ENCODE results near the gene FPR3. TPM values are rescaled to one million over a fixed set of nuclear protein-coding genes. Genes with fewer than 3 reads are reported as not detected.

FPR3 gene
- total RNA-seq, 1 experiment from 2014 or later = not detected

DNA sequence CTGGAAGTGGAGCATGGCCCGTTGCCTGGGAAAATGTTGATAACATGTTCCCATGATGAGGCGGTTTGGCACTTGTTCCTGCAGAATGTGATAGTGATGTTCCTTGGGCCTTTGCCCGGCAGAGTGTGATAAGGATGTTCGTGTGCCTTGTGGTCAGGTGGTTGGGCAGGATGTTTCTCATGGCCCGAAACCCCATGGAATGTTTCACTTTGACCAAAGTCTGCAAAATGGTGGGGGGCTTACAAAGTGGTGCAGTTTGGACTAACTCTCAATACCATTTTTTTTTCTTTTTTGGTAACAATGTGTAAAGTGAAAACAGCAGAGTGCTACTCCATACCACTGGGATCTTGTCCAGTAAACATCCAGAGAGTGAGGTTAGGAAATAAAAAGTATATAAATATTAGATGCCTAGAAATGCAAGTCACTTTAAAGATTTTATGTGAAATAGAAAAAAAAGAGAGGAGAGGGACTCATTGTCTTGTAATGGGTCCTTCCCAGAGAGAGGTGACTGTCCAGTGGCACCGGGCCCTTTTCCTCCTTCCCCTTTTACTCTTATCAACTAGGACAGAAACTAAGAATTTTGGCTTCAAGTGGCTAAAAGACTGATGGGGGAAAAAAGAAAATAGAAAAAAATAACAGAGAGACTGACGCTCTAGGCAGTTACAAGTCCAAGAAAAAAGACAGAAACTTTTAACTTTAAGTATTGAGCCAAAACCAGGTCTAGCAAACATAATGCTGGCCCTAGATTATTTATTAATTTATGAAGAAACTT lies 5.7 kb downstream of the FPR3 start:
- TF ChIP-seq, protein P1, sequence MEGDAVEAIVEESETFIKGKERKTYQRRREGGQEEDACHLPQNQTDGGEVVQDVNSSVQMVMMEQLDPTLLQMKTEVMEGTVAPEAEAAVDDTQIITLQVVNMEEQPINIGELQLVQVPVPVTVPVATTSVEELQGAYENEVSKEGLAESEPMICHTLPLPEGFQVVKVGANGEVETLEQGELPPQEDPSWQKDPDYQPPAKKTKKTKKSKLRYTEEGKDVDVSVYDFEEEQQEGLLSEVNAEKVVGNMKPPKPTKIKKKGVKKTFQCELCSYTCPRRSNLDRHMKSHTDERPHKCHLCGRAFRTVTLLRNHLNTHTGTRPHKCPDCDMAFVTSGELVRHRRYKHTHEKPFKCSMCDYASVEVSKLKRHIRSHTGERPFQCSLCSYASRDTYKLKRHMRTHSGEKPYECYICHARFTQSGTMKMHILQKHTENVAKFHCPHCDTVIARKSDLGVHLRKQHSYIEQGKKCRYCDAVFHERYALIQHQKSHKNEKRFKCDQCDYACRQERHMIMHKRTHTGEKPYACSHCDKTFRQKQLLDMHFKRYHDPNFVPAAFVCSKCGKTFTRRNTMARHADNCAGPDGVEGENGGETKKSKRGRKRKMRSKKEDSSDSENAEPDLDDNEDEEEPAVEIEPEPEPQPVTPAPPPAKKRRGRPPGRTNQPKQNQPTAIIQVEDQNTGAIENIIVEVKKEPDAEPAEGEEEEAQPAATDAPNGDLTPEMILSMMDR (conservative IDR thresholded peaks at IDR 0.05) = no peak
- no peak for TF ChIP-seq EZH2 (IDR thresholded peaks at IDR 0.05; ENCODE audit: low read depth)
- Histone ChIP-seq H2AFZ (no peak overlapping the region), H3K9me2 (ENCODE audit: insufficient read depth) (no peaks in the 10 kb centered on the region), H3F3A (ENCODE audit: insufficient read depth, low read depth) (no peaks in the 10 kb centered on the region), H3K4me1 (replicated peaks; ENCODE audit: insufficient read depth) (no peaks in the 10 kb centered on the region), H3K36me3 (ENCODE audit: low read depth) (no peaks in the 10 kb centered on the region), H3K79me2 (ENCODE audit: low read depth) (no peaks in the 10 kb centered on the region), H3K4me2 (no peak overlapping the region), H3K4me3 (no peak overlapping the region), H3K27ac (no peak overlapping the region), H3K27me3 (ENCODE audit: insufficient read depth, low read depth) (peaks cover 6% of the 10 kb centered on the region; the same call in 1 of the 2 replicates), H4K20me1 (ENCODE audit: insufficient read depth) (no peaks in the 10 kb centered on the region), H3K9me3 (ENCODE audit: insufficient read depth, low read depth) (peaks cover 5% of the 10 kb centered on the region; the same call in 1 of the 2 replicates)
- no TSS peak for BruUV-seq (replicated peaks)
- DNase-seq = no peak
- ChIA-PET POLR2A (ENCODE audit: unreplicated experiment) (no interaction called here), CTCF (no interaction called here)
- intact Hi-C loops (cut with micrococcal nuclease; ENCODE audit: unreplicated experiment) = no loop called here

DNA sequence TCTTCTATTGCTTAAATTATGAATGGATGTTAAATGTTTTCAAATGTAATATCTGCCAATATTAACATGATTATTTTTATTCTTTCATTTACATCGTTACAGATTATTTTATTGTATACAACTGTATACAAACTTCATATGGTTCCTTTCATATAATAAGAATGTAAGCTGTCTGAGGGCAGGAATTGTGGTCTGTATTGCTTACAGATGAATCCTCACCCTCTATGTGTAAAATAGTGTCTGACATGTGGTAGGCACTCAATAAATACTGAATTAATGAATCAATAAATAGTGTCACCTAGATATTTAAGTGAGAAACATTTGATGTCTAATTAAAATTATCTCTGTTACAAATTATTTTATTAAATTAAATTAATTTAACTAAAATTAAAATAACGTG lies 7.8 kb downstream of the FPR3 start:
- BruUV-seq (replicated peaks) = no TSS peak
- Histone ChIP-seq H3K4me3 (no peak overlapping the region), H4K20me1 (ENCODE audit: insufficient read depth) (no peaks in the 10 kb centered on the region), H3F3A (ENCODE audit: insufficient read depth, low read depth) (no peaks in the 10 kb centered on the region; the same call in 1 of the 2 replicates), H3K79me2 (ENCODE audit: low read depth) (no peaks in the 10 kb centered on the region), H3K27me3 (ENCODE audit: insufficient read depth, low read depth) (no peaks in the 10 kb centered on the region), H3K9me3 (ENCODE audit: insufficient read depth, low read depth) (peaks cover 5% of the 10 kb centered on the region; the same call in 1 of the 2 replicates), H3K36me3 (ENCODE audit: low read depth) (no peaks in the 10 kb centered on the region), H2AFZ (no peak overlapping the region), H3K4me2 (no peak overlapping the region), H3K4me1 (replicated peaks; ENCODE audit: insufficient read depth) (no peaks in the 10 kb centered on the region), H3K9me2 (ENCODE audit: insufficient read depth) (no peaks in the 10 kb centered on the region; the same call in 1 of the 2 replicates), H3K27ac (no peak overlapping the region)
- no peak for TF ChIP-seq EZH2 (IDR thresholded peaks at IDR 0.05; ENCODE audit: low read depth)
- TF ChIP-seq, protein P1 (conservative IDR thresholded peaks at IDR 0.05) = no peak
- POLR2A ChIA-PET (ENCODE audit: unreplicated experiment) = no interaction called here
- CTCF ChIA-PET = no interaction called here
- no peak for DNase-seq
- intact Hi-C loops (cut with micrococcal nuclease; ENCODE audit: unreplicated experiment) = no loop called here

DNA sequence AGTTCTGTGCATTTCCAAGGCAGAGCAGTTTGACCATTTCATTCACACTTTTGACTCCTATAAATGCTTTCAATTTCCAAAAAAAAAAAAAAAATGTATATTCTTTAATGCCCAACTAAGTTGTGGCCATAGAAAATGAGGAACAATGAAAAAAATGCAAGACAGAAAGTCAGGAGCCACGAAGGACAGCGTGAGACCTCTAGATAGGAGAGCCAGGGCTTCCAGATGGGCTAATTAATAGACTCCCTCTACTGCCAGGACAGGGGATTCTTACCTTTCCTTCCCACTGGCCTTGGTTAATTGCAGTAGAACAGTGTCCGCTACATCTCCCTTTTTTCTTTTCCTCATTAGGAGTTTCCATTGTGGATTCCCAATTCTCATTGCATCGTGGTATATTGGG lies 8.6 kb downstream of the FPR3 start:
- Histone ChIP-seq H3K27ac (no peak overlapping the region), H3K79me2 (ENCODE audit: low read depth) (no peaks in the 10 kb centered on the region), H3K36me3 (ENCODE audit: low read depth) (no peaks in the 10 kb centered on the region)

More for the DNA sequence above, 8.6 kb downstream of the FPR3 start:
- intact Hi-C loops (cut with micrococcal nuclease; ENCODE audit: unreplicated experiment) = no loop called here
- Histone ChIP-seq H3K4me3 (no peak overlapping the region), H3K4me2 (no peak overlapping the region), H3K9me3 (ENCODE audit: insufficient read depth, low read depth) (peaks cover 5% of the 10 kb centered on the region; the same call in 1 of the 2 replicates), H4K20me1 (ENCODE audit: insufficient read depth) (no peaks in the 10 kb centered on the region), H3K9me2 (ENCODE audit: insufficient read depth) (no peaks in the 10 kb centered on the region; the same call in 1 of the 2 replicates), H3K4me1 (replicated peaks; ENCODE audit: insufficient read depth) (no peaks in the 10 kb centered on the region), H3K27me3 (ENCODE audit: insufficient read depth, low read depth) (no peaks in the 10 kb centered on the region), H2AFZ (no peak overlapping the region), H3F3A (ENCODE audit: insufficient read depth, low read depth) (no peaks in the 10 kb centered on the region; the same call in 1 of the 2 replicates)
- ChIA-PET CTCF (interaction anchor here (0.6 to 0.7 kb wide), 2 partner anchors 143 to 946 kb away, joined by 3 to 6 read pairs; no protein-coding TSS in a partner anchor), POLR2A (ENCODE audit: unreplicated experiment) (no interaction called here)
- TF ChIP-seq, protein P1 (conservative IDR thresholded peaks at IDR 0.05) = no peak
- TF ChIP-seq EZH2 (IDR thresholded peaks at IDR 0.05; ENCODE audit: low read depth) = no peak
- no peak for DNase-seq
- no TSS peak for BruUV-seq (replicated peaks)

Data from PC-9 (cell line).